Smooth muscle cell (in vitro differentiated cells): ENCODE results near the gene TRPC4AP. TPM values are rescaled to one million over a fixed set of nuclear protein-coding genes. Genes with fewer than 3 reads are reported as not detected.

ENCODE experiments used
- DNase-seq: peaks from one replicate; lab custom pipeline; 2025; ENCODE audit not compliant: unreplicated experiment; lab: John Stamatoyannopoulos, UW
- H2AFZ ChIP-seq: fragments of 200-600 bp; sonication (generic); 2 replicates; pipeline ENCODE4 v1.6.0; 2016; ENCODE audit warnings: antibody characterized with exemption, low read depth, mild to moderate bottlenecking
- H3F3A ChIP-seq: fragments of 200-600 bp; sonication (generic); 2 replicates; pipeline ENCODE4 v1.6.0; 2017; ENCODE audit warnings: antibody characterized with exemption, low read depth
- H3K27ac ChIP-seq: fragments of 200-600 bp; sonication (generic); 2 replicates; pipeline ENCODE4 v1.5.1; 2016; ENCODE audit warnings: low read depth, mild to moderate bottlenecking
- H3K27me3 ChIP-seq: fragments of 200-600 bp; sonication (generic); 2 replicates; pipeline ENCODE4 v1.6.1; 2016; ENCODE audit warnings: low read depth, mild to moderate bottlenecking
- H3K36me3 ChIP-seq: fragments of 200-600 bp; sonication (generic); 2 replicates; pipeline ENCODE4 v1.5.1; 2016; ENCODE audit warnings: low read depth
- H3K4me1 ChIP-seq: fragments of 200-600 bp; sonication (generic); 2 replicates; pipeline ENCODE4 v1.5.1; 2016; ENCODE audit warnings: low read depth
- H3K4me2 ChIP-seq: fragments of 200-600 bp; sonication (generic); 2 replicates; pipeline ENCODE4 v1.6.0; 2016; ENCODE audit warnings: mild to moderate bottlenecking
- H3K4me3 ChIP-seq: fragments of 200-600 bp; sonication (generic); 2 replicates; pipeline ENCODE4 v1.5.1; 2016; ENCODE audit warnings: mild to moderate bottlenecking
- H3K79me2 ChIP-seq: fragments of 200-600 bp; sonication (generic); 2 replicates; pipeline ENCODE4 v1.6.0; 2016; ENCODE audit warnings: low read depth, mild to moderate bottlenecking
- H3K9ac ChIP-seq: fragments of 200-600 bp; sonication (generic); 2 replicates; pipeline ENCODE4 v1.6.0; 2016; ENCODE audit warnings: low read depth
- H3K9me3 ChIP-seq: fragments of 200-600 bp; sonication (generic); replicated peaks from 2 replicates; pipeline ENCODE4 v1.5.1; 2016; ENCODE audit warnings: low read depth
- H4K20me1 ChIP-seq: fragments of 200-600 bp; sonication (generic); 2 replicates; pipeline ENCODE4 v1.6.0; 2016; ENCODE audit warnings: low read depth
- CTCF ChIP-seq: fragments of 200-600 bp; sonication (generic); IDR thresholded peaks from 2 replicates; pipeline ENCODE4 v1.5.1; 2017; ENCODE audit warnings: borderline replicate concordance, mild to moderate bottlenecking, antibody characterized with exemption; ENCODE audit not compliant: insufficient read depth, poor library complexity, severe bottlenecking
- WGBS: methylation state at CpG from one replicate; pipeline ENCODE4 v1.1.7; 2016; ENCODE audit warnings: low lambda C conversion rate; 5-methylcytosine and 5-hydroxymethylcytosine counted together
- polyA plus RNA-seq: library from polyadenylated mRNA; unstranded; fragments of >200 nt; fragmentation: Nextera tagmentation; extraction: Ambion mirVana; gene quantifications from 2 replicates; pipeline ENCODE4 v1.2.1, GENCODE V29; 2016
- total RNA-seq: library from RNA; depleted of rRNA; stranded (reverse); fragments of >200 nt; gene quantifications from 2 replicates; pipeline ENCODE4 v1.2.3, GENCODE V29; 2014

TRPC4AP gene
- total and polyA plus RNA-seq, 2 experiments from 2014 or later, result 77.3 to 95.4 TPM

DNA sequence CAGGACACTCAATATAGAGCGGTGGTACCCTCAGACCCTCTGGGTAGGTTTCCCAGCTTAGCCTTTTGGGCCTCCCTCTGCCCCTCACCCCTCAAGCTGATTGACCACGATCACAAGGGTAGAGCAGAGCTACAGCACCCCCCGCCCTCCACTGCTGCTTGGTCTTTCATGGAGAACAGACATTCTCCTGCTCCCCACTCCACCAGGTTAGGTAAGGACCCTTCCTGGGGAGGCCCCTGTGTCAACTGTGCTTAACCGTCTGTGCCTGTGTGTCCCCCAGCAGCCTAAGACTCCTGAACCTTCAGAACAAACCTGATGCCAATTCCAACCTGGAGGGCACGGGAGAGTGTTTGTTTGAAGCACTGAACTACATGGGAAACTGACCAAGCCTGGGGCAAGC is 125.2 kb downstream of the TRPC4AP start:
- 92% methylated on average over 5 of the region's 5 CpGs for WGBS
- no peak for TF ChIP-seq CTCF

DNA sequence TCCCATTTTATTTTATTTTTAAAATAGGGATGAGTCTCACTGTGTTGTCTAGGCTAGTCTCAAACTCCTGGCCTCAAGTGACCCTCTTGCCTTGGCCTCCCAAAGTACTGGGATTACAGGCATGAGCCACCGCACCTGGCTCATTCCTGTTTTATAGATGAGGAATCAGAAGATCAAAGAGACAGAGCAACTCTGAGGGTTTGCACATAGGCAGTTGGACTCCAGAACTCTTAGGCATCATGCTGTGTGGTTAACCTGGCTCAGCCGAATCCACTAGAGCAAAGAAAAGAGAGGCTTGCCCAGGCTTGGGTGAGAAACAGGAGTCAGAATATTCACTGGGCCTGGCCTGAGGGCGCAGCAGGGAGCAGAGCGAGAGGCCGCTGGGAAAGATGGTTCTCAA is 127.6 kb downstream of the TRPC4AP start:
- no peak overlapping the region for H3K4me3 ChIP-seq
- no peaks in the 10 kb centered on the region for H3K27me3 ChIP-seq
- no peak for TF ChIP-seq CTCF
- no peaks in the 10 kb centered on the region for H3K79me2 ChIP-seq
- H3F3A ChIP-seq, result no peaks in the 10 kb centered on the region
- 76% methylated on average over 5 of the region's 5 CpGs for WGBS
- H4K20me1 ChIP-seq, result no peaks in the 10 kb centered on the region
- H3K36me3 ChIP-seq, result no peaks in the 10 kb centered on the region
- no peak overlapping the region for H3K4me2 ChIP-seq
- H3K9ac ChIP-seq, result no peak overlapping the region
- DNase-seq, result no peak
- no peak overlapping the region for H2AFZ ChIP-seq
- no peak overlapping the region for H3K27ac ChIP-seq
- H3K9me3 ChIP-seq, result no peaks in the 10 kb centered on the region
- no peaks in the 10 kb centered on the region for H3K4me1 ChIP-seq

More for the DNA sequence above, 125.2 kb downstream of the TRPC4AP start:
- no peaks in the 10 kb centered on the region for H3K36me3 ChIP-seq
- H4K20me1 ChIP-seq, result no peaks in the 10 kb centered on the region
- no peak for DNase-seq
- H3K9ac ChIP-seq, result no peak overlapping the region
- no peaks in the 10 kb centered on the region for H3F3A ChIP-seq
- H3K27me3 ChIP-seq, result no peaks in the 10 kb centered on the region
- no peak overlapping the region for H2AFZ ChIP-seq
- H3K27ac ChIP-seq, result no peak overlapping the region
- H3K9me3 ChIP-seq, result no peaks in the 10 kb centered on the region
- no peaks in the 10 kb centered on the region for H3K79me2 ChIP-seq
- H3K4me1 ChIP-seq, result no peaks in the 10 kb centered on the region
- H3K4me2 ChIP-seq, result no peak overlapping the region
- no peak overlapping the region for H3K4me3 ChIP-seq

DNA sequence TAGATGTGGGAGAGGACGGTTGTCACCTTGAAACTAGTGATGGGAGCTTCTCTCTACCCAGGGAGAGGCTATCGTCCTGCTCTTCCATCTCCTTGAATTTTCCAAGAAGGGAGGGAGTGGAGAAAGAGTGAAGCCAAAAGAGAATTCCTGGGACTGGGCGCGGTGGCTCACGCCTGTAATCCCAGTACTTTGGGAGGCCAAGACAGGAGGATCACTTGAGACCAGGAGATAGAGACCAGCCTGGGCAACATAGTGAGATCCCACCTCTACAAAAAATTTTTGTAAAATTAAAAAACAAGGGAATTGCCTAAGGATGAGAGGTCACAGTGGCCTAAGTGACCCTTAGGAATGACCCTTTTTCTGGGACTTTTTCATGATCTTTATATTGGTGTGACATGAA is 128.1 kb downstream of the TRPC4AP start:
- Histone ChIP-seq H3K9me3 (no peaks in the 10 kb centered on the region), H3K9ac (no peak overlapping the region), H2AFZ (no peak overlapping the region), H3K4me1 (no peaks in the 10 kb centered on the region), H3K4me3 (no peak overlapping the region), H3K36me3 (no peaks in the 10 kb centered on the region), H3K27ac (no peak overlapping the region), H3K4me2 (no peak overlapping the region), H3K79me2 (no peaks in the 10 kb centered on the region), H3F3A (no peaks in the 10 kb centered on the region), H4K20me1 (no peaks in the 10 kb centered on the region), H3K27me3 (no peaks in the 10 kb centered on the region)
- 93% methylated on average over 5 of the region's 5 CpGs for WGBS
- no peak for TF ChIP-seq CTCF
- no peak for DNase-seq

DNA sequence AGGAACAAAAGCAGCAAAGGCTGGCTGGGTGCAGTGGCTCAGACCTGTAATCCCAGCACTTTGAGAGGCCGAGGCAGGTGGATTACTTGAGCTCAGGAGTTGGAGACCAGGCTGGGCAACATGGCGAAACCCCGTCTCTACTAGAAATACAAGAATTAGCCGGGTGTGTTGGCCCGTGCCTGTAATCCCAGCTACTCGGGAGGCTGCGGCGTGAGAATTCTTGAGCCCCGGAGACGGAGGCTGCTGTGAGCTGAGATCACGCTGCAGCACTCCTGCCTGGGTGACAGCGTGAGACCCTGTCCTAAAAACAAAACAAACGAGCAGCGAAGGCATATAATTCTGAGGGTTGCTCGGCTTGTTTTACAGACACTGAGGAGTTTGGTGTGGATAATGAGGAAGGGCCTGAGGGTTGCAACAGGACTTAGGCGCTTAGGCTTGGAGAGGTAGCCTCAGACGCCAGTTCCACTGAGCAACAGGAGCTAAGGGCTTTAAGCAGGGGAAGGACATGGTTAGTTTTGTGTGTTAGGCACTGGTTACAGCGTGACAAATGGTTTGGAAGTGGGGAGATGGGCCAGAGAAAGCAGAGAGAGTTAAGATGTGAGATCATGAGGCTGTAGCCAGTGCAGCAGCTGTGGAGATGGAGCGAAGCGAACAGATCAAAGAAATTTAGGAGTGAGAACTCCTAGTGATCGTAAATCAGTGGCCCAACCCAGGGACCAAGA is 135.7 kb downstream of the TRPC4AP start:
- Histone ChIP-seq H3K79me2 (peaks cover 9% of the 10 kb centered on the region), H3K27me3 (no peaks in the 10 kb centered on the region), H3K4me1 (peaks cover 11% of the 10 kb centered on the region), H3K4me2 (no peak overlapping the region), H3K27ac (no peak overlapping the region), H3K9me3 (no peaks in the 10 kb centered on the region), H2AFZ (no peak overlapping the region), H4K20me1 (no peaks in the 10 kb centered on the region), H3K9ac (no peak overlapping the region), H3K4me3 (no peak overlapping the region), H3F3A (peaks cover 3% of the 10 kb centered on the region), H3K36me3 (no peaks in the 10 kb centered on the region)
- 88% methylated on average over 21 of the region's 21 CpGs for WGBS
- no peak for TF ChIP-seq CTCF
- DNase-seq, result no peak
